Psoas muscle (tissue), 8 donors: ENCODE measurements around the gene TMEM17. TPM values are rescaled to one million over a fixed set of nuclear protein-coding genes. Genes with fewer than 3 reads are reported as not detected.

Experiments
- ATAC-seq, 4 donors: fragments of 200-7000 bp; cut with Tn5 transposase; one replicate each; pipeline ENCODE4 v1.9.1; 2020; ENCODE audit warnings: moderate library complexity in 3 of 4, mild to moderate bottlenecking in 2 of 4
- DNase-seq, 2 donors: peaks; one replicate each; pipeline ENCODE4 v3.0.0-alpha.2; 2020
- H3K27ac ChIP-seq: fragments of 200-600 bp; one replicate; pipeline ENCODE4 v1.8.0; 2022
- H3K27me3 ChIP-seq, 3 donors: fragments of 200-600 bp in 1 of 3; one replicate each; pipeline versions ENCODE4 v1.6.1 to v1.8.0; 2013 to 2022; ENCODE audit warnings: low read length in 2 of 3, mild to moderate bottlenecking in 2 of 3, moderate library complexity in 1 of 3; ENCODE audit not compliant: insufficient read depth in 3 of 3
- H3K36me3 ChIP-seq, 2 donors: fragments of 200-600 bp in 1 of 2; one replicate each; pipeline versions ENCODE4 v1.6.1 to v1.8.0; 2013 to 2022; ENCODE audit warnings: low read depth in 1 of 2, mild to moderate bottlenecking in 1 of 2, moderate library complexity in 1 of 2; ENCODE audit not compliant: insufficient read depth in 1 of 2
- H3K4me1 ChIP-seq: fragments of 200-600 bp; one replicate; pipeline ENCODE4 v1.8.0; 2022
- H3K4me3 ChIP-seq: fragments of 200-600 bp; one replicate; pipeline ENCODE4 v1.8.0; 2022; ENCODE audit warnings: mild to moderate bottlenecking
- H3K9me3 ChIP-seq: fragments of 200-600 bp; one replicate; pipeline ENCODE4 v1.8.0; 2022
- CTCF ChIP-seq: fragments of 200-600 bp; IDR thresholded peaks from one replicate; pipeline ENCODE4 v1.8.0; 2022; ENCODE audit warnings: antibody characterized with exemption
- WGBS, 3 donors: extraction: QIAGEN DNeasy Blood & Tissue Kit; methylation state at CpG; one replicate each; pipeline versions ENCODE4 v1.1.6 to v1.1.7; 2013; 5-methylcytosine and 5-hydroxymethylcytosine counted together
- intact Hi-C, 2 donors: fragments of 100-400 bp; cut with DNase I; formaldehyde crosslinking; loops; one replicate each; pipeline versions ENCODE4 v1.11.0 to v1.14.2; 2022
- polyA plus RNA-seq, 3 donors: library from polyadenylated mRNA; stranded (reverse); fragments of 200-250 nt; gene quantifications; one replicate each; pipeline ENCODE4 v1.2.3, GENCODE V29; 2013
- total RNA-seq, 4 donors: library from RNA; stranded (reverse); fragmentation: NEBNext Ultra II Directional in 2 of 4; extraction: Animal tissue kit (Norgen Biotek cat#: 25700) in 2 of 4; gene quantifications; one replicate each; pipeline versions ENCODE4 v1.2.1 to v1.2.4, GENCODE V29; 2021 to 2023
- donor health status: healthy with polysubstance abuse.
- donor health status: DM: no; HTN: no; CAD: no; lungs with moderate emphysema.
- donor health status: Bipolar disorder and iron deficiency.
- donor health status: healthy.
- donor health status: DM: yes; HTN: yes; CAD: no.
- donor health status: DM: no; HTN: no; CAD: no.
- donor health status: DM: no; HTN: no; CAD: no.
- donor health status: DM: yes; HTN: yes; CAD: no.

Gene TMEM17
- total and polyA plus RNA-seq, 7 donors = 0.44 to 1.1 (median 0.67) TPM

- H3K27ac ChIP-seq = no peak overlapping the region
- WGBS, 3 donors = 37 to 45% (median 38%) methylated on average over 2 of the region's 2 CpGs
- ATAC-seq = no peak
- intact Hi-C loops = no loop called here
- no peak overlapping the region for H3K4me3 ChIP-seq
- no peak for TF ChIP-seq CTCF
- no peaks in the 10 kb centered on the region for H3K9me3 ChIP-seq
- H3K36me3 ChIP-seq = no peaks in the 10 kb centered on the region
- no peaks in the 10 kb centered on the region for H3K4me1 ChIP-seq
- no peaks in the 10 kb centered on the region for H3K27me3 ChIP-seq
- no peak for DNase-seq
Measured at GRCh38 chr2:62495761-62496160, 10.2 kb downstream of the TMEM17 start.

DNA sequence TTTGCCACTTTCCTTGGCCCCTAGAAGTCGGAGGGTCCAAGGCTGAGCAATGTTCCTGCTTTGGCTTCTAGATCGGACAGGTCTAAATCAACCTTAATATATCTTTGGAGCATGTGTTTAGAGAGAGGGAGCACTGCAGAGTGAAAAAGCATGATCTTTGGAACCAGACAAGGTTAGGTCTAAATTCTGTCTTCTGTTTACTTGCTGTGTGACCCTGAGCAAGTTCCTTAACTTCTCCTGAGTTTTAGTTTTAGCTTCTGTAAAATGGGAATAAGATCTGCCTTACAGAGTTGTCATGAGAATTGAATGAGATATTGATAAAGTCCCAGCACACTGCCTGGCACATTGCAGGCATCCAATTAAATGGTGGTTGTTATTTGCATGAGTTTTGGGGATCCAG is 13.9 kb downstream of the TMEM17 start:
- no peaks in the 10 kb centered on the region for H3K36me3 ChIP-seq
- ATAC-seq = no peak
- WGBS, 3 donors = 62 to 94% (median 92%) methylated on average over 2 of the region's 2 CpGs
- DNase-seq = no peak
- H3K4me1 ChIP-seq = no peaks in the 10 kb centered on the region
- H3K4me3 ChIP-seq = no peak overlapping the region
- intact Hi-C loops = no loop called here
- TF ChIP-seq CTCF = no peak
- H3K9me3 ChIP-seq = no peaks in the 10 kb centered on the region
- H3K27ac ChIP-seq = no peak overlapping the region
- H3K27me3 ChIP-seq = no peaks in the 10 kb centered on the region

- 76 to 81% (median 79%) methylated on average over 1 of the region's 1 CpG for WGBS, 3 donors
- Histone ChIP-seq H3K36me3 (no peaks in the 10 kb centered on the region), H3K9me3 (no peaks in the 10 kb centered on the region), H3K4me3 (no peak overlapping the region), H3K4me1 (no peaks in the 10 kb centered on the region), H3K27me3 (no peaks in the 10 kb centered on the region), H3K27ac (no peak overlapping the region)
- ATAC-seq (no peak), DNase-seq (no peak)
- TF ChIP-seq CTCF = no peak
- intact Hi-C loops = no loop called here
Measured at GRCh38 chr2:62489702-62490101, 16.3 kb downstream of the TMEM17 start.

- Histone ChIP-seq H3K4me1 (no peaks in the 10 kb centered on the region), H3K9me3 (no peaks in the 10 kb centered on the region), H3K27ac (no peak overlapping the region), H3K36me3 (no peaks in the 10 kb centered on the region), H3K27me3 (no peaks in the 10 kb centered on the region), H3K4me3 (no peak overlapping the region)
- DNase-seq = no peak
- intact Hi-C loops = no loop called here
- ATAC-seq = no peak
- WGBS, 3 donors = 33 to 50% (median 44%) methylated on average over 4 of the region's 4 CpGs
- no peak for TF ChIP-seq CTCF
Measured at GRCh38 chr2:62489162-62489561, 16.8 kb downstream of the TMEM17 start.

- DNase-seq = no peak
- intact Hi-C loops = no loop called here
- 74 to 77% (median 76%) methylated on average over 1 of the region's 1 CpG for WGBS, 3 donors
- H3K27ac ChIP-seq = no peak overlapping the region
- H3K4me1 ChIP-seq = no peaks in the 10 kb centered on the region
- no peak for ATAC-seq
- no peak overlapping the region for H3K4me3 ChIP-seq
- H3K27me3 ChIP-seq = no peaks in the 10 kb centered on the region
- no peaks in the 10 kb centered on the region for H3K36me3 ChIP-seq
- no peak for TF ChIP-seq CTCF
- no peaks in the 10 kb centered on the region for H3K9me3 ChIP-seq
Measured at GRCh38 chr2:62486439-62486765, 19.6 kb downstream of the TMEM17 start.
